Osteocyte (in vitro differentiated cells): ENCODE data around the gene PGS1. TPM values are rescaled to one million over a fixed set of nuclear protein-coding genes. Genes with fewer than 3 reads are reported as not detected.
A peak's percentile ranks its signal among the peaks of the same experiment; 100 is the strongest.

ENCODE experiments used
- DNase-seq: peaks from one replicate; pipeline ENCODE4 v3.0.0; 2021; ENCODE audit warnings: mixed read lengths; ENCODE audit not compliant: unreplicated experiment; ENCODE audit errors: extremely low spot score
- H3K27ac Mint-ChIP-seq: one replicate; pipeline ENCODE4 v1.8.0; 2021; ENCODE audit warnings: mild to moderate bottlenecking, mixed read lengths; ENCODE audit not compliant: unreplicated experiment
- H3K27me3 Mint-ChIP-seq: one replicate; pipeline ENCODE4 v1.8.0; 2021; ENCODE audit warnings: mixed read lengths; ENCODE audit not compliant: unreplicated experiment
- H3K36me3 Mint-ChIP-seq: one replicate; pipeline ENCODE4 v1.8.0; 2021; ENCODE audit warnings: mixed read lengths; ENCODE audit not compliant: unreplicated experiment
- H3K4me1 Mint-ChIP-seq: one replicate; pipeline ENCODE4 v1.8.0; 2021; ENCODE audit warnings: mixed read lengths; ENCODE audit not compliant: unreplicated experiment
- H3K4me3 Mint-ChIP-seq: one replicate; pipeline ENCODE4 v1.8.0; 2021; ENCODE audit warnings: mild to moderate bottlenecking, moderate library complexity, mixed read lengths; ENCODE audit not compliant: unreplicated experiment
- H3K9me3 Mint-ChIP-seq: one replicate; pipeline ENCODE4 v1.8.0; 2021; ENCODE audit warnings: mixed read lengths; ENCODE audit not compliant: unreplicated experiment
- total RNA-seq: library from RNA; stranded (reverse); gene quantifications from 2 replicates; pipeline ENCODE4 v1.2.1, GENCODE V29; 2021
- TF ChIP-seq, protein P1 (sequence below): fragments of 200-600 bp; sonication (generic); IDR thresholded peaks from 2 replicates; pipeline ENCODE4 v1.5.0; 2021; ENCODE audit warnings: antibody characterized with exemption, mild to moderate bottlenecking, moderate library complexity

Gene PGS1
- total RNA-seq, 1 donor from 2014 or later = 53.0 TPM

DNA sequence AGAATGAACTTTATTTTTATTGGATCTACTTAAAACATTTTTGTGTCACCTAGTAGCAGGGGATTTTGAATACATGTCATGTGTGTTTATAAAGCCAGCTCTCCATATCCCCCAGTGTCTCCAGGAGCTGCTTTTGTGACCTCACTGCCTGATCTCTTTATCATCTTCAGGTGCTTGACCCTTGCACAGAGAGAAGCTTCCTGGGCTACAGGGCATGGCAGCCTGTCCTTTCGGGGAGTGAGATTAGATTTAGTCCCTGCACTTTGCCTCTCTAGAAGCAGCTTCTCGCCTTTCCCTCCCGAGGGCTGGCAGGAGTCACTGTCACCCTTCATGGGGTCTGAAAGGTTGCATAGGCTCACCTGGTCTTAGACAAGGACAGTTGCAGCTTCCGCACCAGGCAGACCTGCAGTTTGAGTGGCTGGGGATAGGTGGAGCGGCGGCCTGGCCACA is 42.7 kb downstream of the PGS1 start:
- Mint-ChIP-seq H3K27me3 (no peaks in the 10 kb centered on the region), H3K9me3 (no peaks in the 10 kb centered on the region), H3K4me3 (no peak overlapping the region), H3K36me3 (peaks cover 24% of the 10 kb centered on the region), H3K4me1 (peaks cover 60% of the 10 kb centered on the region), H3K27ac (peak overlapping the region; percentile 73)
- TF ChIP-seq, protein P1, sequence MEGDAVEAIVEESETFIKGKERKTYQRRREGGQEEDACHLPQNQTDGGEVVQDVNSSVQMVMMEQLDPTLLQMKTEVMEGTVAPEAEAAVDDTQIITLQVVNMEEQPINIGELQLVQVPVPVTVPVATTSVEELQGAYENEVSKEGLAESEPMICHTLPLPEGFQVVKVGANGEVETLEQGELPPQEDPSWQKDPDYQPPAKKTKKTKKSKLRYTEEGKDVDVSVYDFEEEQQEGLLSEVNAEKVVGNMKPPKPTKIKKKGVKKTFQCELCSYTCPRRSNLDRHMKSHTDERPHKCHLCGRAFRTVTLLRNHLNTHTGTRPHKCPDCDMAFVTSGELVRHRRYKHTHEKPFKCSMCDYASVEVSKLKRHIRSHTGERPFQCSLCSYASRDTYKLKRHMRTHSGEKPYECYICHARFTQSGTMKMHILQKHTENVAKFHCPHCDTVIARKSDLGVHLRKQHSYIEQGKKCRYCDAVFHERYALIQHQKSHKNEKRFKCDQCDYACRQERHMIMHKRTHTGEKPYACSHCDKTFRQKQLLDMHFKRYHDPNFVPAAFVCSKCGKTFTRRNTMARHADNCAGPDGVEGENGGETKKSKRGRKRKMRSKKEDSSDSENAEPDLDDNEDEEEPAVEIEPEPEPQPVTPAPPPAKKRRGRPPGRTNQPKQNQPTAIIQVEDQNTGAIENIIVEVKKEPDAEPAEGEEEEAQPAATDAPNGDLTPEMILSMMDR = no peak
- DNase-seq = no peak

- Mint-ChIP-seq H3K9me3 (no peaks in the 10 kb centered on the region), H3K4me1 (peaks cover 54% of the 10 kb centered on the region), H3K27me3 (no peaks in the 10 kb centered on the region), H3K4me3 (no peak overlapping the region), H3K36me3 (peaks cover 24% of the 10 kb centered on the region), H3K27ac (peak overlapping the region; percentile 73)
- DNase-seq = peak; percentile 93
- TF ChIP-seq, protein P1 = peak; percentile 99
Observed at GRCh38 chr17:78421534-78422266, 43.3 kb downstream of the PGS1 start.

DNA sequence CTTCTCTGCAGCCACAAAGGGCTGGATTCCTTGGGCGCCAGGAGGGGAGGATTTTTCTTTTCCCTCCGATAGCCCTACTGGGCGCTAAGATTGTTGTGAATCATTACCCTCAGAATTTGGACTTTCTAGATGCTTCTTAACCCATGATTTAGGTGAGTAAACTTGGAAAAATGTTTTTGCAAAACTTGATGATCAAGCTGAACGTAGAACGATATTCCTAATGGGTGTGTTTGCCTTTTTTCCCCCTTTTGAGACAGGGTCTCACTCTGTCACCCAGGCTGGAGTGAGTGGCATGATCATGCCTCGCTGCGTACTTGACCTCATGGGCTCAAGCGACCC is 43.8 kb downstream of the PGS1 start:
- Mint-ChIP-seq H3K4me1 (peaks cover 49% of the 10 kb centered on the region), H3K9me3 (no peaks in the 10 kb centered on the region)

GRCh38 chr17:78422872-78423588 is 44.6 kb downstream of the PGS1 start:
- Mint-ChIP-seq H3K36me3 (peaks cover 20% of the 10 kb centered on the region), H3K9me3 (no peaks in the 10 kb centered on the region), H3K27me3 (no peaks in the 10 kb centered on the region), H3K4me3 (no peak overlapping the region), H3K27ac (no peak overlapping the region), H3K4me1 (peaks cover 45% of the 10 kb centered on the region)
- TF ChIP-seq, protein P1 = no peak
- no peak for DNase-seq

More for the DNA sequence above, 43.8 kb downstream of the PGS1 start:
- no peaks in the 10 kb centered on the region for H3K27me3 Mint-ChIP-seq
- peak overlapping the region; percentile 73 for H3K27ac Mint-ChIP-seq
- no peak for DNase-seq
- H3K4me3 Mint-ChIP-seq = no peak overlapping the region
- TF ChIP-seq, protein P1 = no peak
- H3K36me3 Mint-ChIP-seq = peaks cover 23% of the 10 kb centered on the region

GRCh38 chr17:78423961-78424675 is 45.7 kb downstream of the PGS1 start:
- peaks cover 20% of the 10 kb centered on the region for H3K36me3 Mint-ChIP-seq
- TF ChIP-seq, protein P1 = no peak
- no peak overlapping the region for H3K4me3 Mint-ChIP-seq
- H3K27ac Mint-ChIP-seq = no peak overlapping the region
- H3K9me3 Mint-ChIP-seq = no peaks in the 10 kb centered on the region
- no peak for DNase-seq
- H3K4me1 Mint-ChIP-seq = peaks cover 48% of the 10 kb centered on the region
- no peaks in the 10 kb centered on the region for H3K27me3 Mint-ChIP-seq
